Smooth muscle cell (in vitro differentiated cells): ENCODE data around the gene MYO1G. TPM values are rescaled to one million over a fixed set of nuclear protein-coding genes. Genes with fewer than 3 reads are reported as not detected.

Experiments used
- DNase-seq: peaks from one replicate; lab custom pipeline; 2025; ENCODE audit not compliant: unreplicated experiment; lab: John Stamatoyannopoulos, UW
- H2AFZ ChIP-seq: fragments of 200-600 bp; sonication (generic); 2 replicates; pipeline ENCODE4 v1.6.0; 2016; ENCODE audit warnings: antibody characterized with exemption, low read depth, mild to moderate bottlenecking
- H3F3A ChIP-seq: fragments of 200-600 bp; sonication (generic); 2 replicates; pipeline ENCODE4 v1.6.0; 2017; ENCODE audit warnings: antibody characterized with exemption, low read depth
- H3K27ac ChIP-seq: fragments of 200-600 bp; sonication (generic); 2 replicates; pipeline ENCODE4 v1.5.1; 2016; ENCODE audit warnings: low read depth, mild to moderate bottlenecking
- H3K27me3 ChIP-seq: fragments of 200-600 bp; sonication (generic); 2 replicates; pipeline ENCODE4 v1.6.1; 2016; ENCODE audit warnings: low read depth, mild to moderate bottlenecking
- H3K36me3 ChIP-seq: fragments of 200-600 bp; sonication (generic); 2 replicates; pipeline ENCODE4 v1.5.1; 2016; ENCODE audit warnings: low read depth
- H3K4me1 ChIP-seq: fragments of 200-600 bp; sonication (generic); 2 replicates; pipeline ENCODE4 v1.5.1; 2016; ENCODE audit warnings: low read depth
- H3K4me2 ChIP-seq: fragments of 200-600 bp; sonication (generic); 2 replicates; pipeline ENCODE4 v1.6.0; 2016; ENCODE audit warnings: mild to moderate bottlenecking
- H3K4me3 ChIP-seq: fragments of 200-600 bp; sonication (generic); 2 replicates; pipeline ENCODE4 v1.5.1; 2016; ENCODE audit warnings: mild to moderate bottlenecking
- H3K79me2 ChIP-seq: fragments of 200-600 bp; sonication (generic); 2 replicates; pipeline ENCODE4 v1.6.0; 2016; ENCODE audit warnings: low read depth, mild to moderate bottlenecking
- H3K9ac ChIP-seq: fragments of 200-600 bp; sonication (generic); 2 replicates; pipeline ENCODE4 v1.6.0; 2016; ENCODE audit warnings: low read depth
- H3K9me3 ChIP-seq: fragments of 200-600 bp; sonication (generic); replicated peaks from 2 replicates; pipeline ENCODE4 v1.5.1; 2016; ENCODE audit warnings: low read depth
- H4K20me1 ChIP-seq: fragments of 200-600 bp; sonication (generic); 2 replicates; pipeline ENCODE4 v1.6.0; 2016; ENCODE audit warnings: low read depth
- CTCF ChIP-seq: fragments of 200-600 bp; sonication (generic); IDR thresholded peaks from 2 replicates; pipeline ENCODE4 v1.5.1; 2017; ENCODE audit warnings: borderline replicate concordance, mild to moderate bottlenecking, antibody characterized with exemption; ENCODE audit not compliant: insufficient read depth, poor library complexity, severe bottlenecking
- WGBS: methylation state at CpG from one replicate; pipeline ENCODE4 v1.1.7; 2016; ENCODE audit warnings: low lambda C conversion rate; 5-methylcytosine and 5-hydroxymethylcytosine counted together
- polyA plus RNA-seq: library from polyadenylated mRNA; unstranded; fragments of >200 nt; fragmentation: Nextera tagmentation; extraction: Ambion mirVana; gene quantifications from 2 replicates; pipeline ENCODE4 v1.2.1, GENCODE V29; 2016
- total RNA-seq: library from RNA; depleted of rRNA; stranded (reverse); fragments of >200 nt; gene quantifications from 2 replicates; pipeline ENCODE4 v1.2.3, GENCODE V29; 2014

MYO1G gene
- total and polyA plus RNA-seq, 2 experiments from 2014 or later, result 0.27 TPM; not detected in 1

GRCh38 chr7:45001826-45002225, 23.0 kb upstream of the MYO1G start:
- H3K4me3 ChIP-seq, result peak overlapping the region; percentile 59
- no peaks in the 10 kb centered on the region for H3K36me3 ChIP-seq
- WGBS, result 85% methylated on average over 2 of the region's 2 CpGs
- peak overlapping the region; percentile 94 for H3K4me2 ChIP-seq
- DNase-seq, result no peak
- H3F3A ChIP-seq, result no peaks in the 10 kb centered on the region
- no peak for TF ChIP-seq CTCF
- H3K4me1 ChIP-seq, result peaks cover 12% of the 10 kb centered on the region
- H3K27ac ChIP-seq, result no peak overlapping the region
- peaks cover 63% of the 10 kb centered on the region for H3K79me2 ChIP-seq
- no peaks in the 10 kb centered on the region for H3K27me3 ChIP-seq
- peaks cover 58% of the 10 kb centered on the region for H4K20me1 ChIP-seq
- H3K9me3 ChIP-seq, result no peaks in the 10 kb centered on the region
- H2AFZ ChIP-seq, result no peak overlapping the region
- H3K9ac ChIP-seq, result no peak overlapping the region

GRCh38 chr7:45001138-45001694, 22.4 kb upstream of the MYO1G start:
- H3F3A ChIP-seq, result no peaks in the 10 kb centered on the region
- no peaks in the 10 kb centered on the region for H3K27me3 ChIP-seq
- H3K4me2 ChIP-seq, result peak overlapping the region; percentile 94
- DNase-seq, result no peak
- H3K36me3 ChIP-seq, result no peaks in the 10 kb centered on the region
- H3K4me1 ChIP-seq, result peaks cover 12% of the 10 kb centered on the region
- H2AFZ ChIP-seq, result no peak overlapping the region
- no peaks in the 10 kb centered on the region for H3K9me3 ChIP-seq
- no peak overlapping the region for H3K9ac ChIP-seq
- 38% methylated on average over 10 of the region's 10 CpGs for WGBS
- TF ChIP-seq CTCF, result no peak
- peak overlapping the region; percentile 59 for H3K4me3 ChIP-seq
- H3K27ac ChIP-seq, result peak overlapping the region; percentile 62
- peaks cover 52% of the 10 kb centered on the region for H4K20me1 ChIP-seq
- H3K79me2 ChIP-seq, result peaks cover 57% of the 10 kb centered on the region

- Histone ChIP-seq H3K4me2 (peak within 1 kb of the TSS; percentile 94), H4K20me1 (peaks cover 44% of the 10 kb centered on the region), H3K27ac (peak within 1 kb of the TSS; percentile 62), H3K4me3 (peak within 1 kb of the TSS; percentile 59), H3F3A (no peaks in the 10 kb centered on the region), H2AFZ (peak within 1 kb of the TSS; percentile 92), H3K36me3 (no peaks in the 10 kb centered on the region), H3K79me2 (peaks cover 49% of the 10 kb centered on the region), H3K4me1 (peaks cover 12% of the 10 kb centered on the region), H3K9me3 (no peaks in the 10 kb centered on the region), H3K27me3 (no peaks in the 10 kb centered on the region), H3K9ac (peak within 1 kb of the TSS; percentile 79)
- DNase-seq, result no peak
- 2% methylated on average over 18 of the region's 77 CpGs for WGBS
- no peak for TF ChIP-seq CTCF
Observed at GRCh38 chr7:45000093-45001032, 21.5 kb upstream of the MYO1G start, which contains the start of gene CCM2. TSS of gene CCM2 (plus strand) at chr7:45000201. CDS start at chr7:45000334, 133 bp downstream.
